OCI-M2 (cell line): ENCODE measurements around the gene NANOGP8.
"Not testable (repeated sequence)": the region's sequence is repeated elsewhere in the genome, so short reads cannot be mapped to it uniquely, and the experiment has no call there.

Experiments used
- DNase-seq: peaks from one replicate; lab custom pipeline; 2025; ENCODE audit not compliant: unreplicated experiment; lab: John Stamatoyannopoulos, UW

Gene NANOGP8

GRCh38 chr15:35095941-35096340, 10.8 kb upstream of the NANOGP8 start:
- DNase-seq, result no peak

DNA sequence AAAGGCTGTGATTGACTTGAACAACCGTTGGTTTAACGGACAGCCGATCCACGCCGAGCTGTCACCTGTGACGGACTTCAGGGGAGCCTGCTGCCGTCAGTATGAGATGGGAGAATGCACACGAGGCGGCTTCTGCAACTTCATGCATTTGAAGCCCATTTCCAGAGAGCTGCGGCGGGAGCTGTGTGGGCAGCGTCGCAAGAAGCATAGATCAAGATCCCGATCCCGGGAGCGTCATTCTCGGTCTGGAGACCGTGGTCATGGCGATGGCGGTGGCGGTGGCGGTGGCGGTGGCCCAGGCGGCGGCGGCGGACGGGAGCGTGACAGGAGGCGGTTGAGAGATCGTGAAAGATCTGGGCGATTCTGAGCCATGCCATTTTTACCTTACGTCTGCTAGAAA, 7.8 kb upstream of the NANOGP8 start:
- no peak for DNase-seq

GRCh38 chr15:35092311-35092710, 7.2 kb upstream of the NANOGP8 start:
- DNase-seq, result no peak

DNA sequence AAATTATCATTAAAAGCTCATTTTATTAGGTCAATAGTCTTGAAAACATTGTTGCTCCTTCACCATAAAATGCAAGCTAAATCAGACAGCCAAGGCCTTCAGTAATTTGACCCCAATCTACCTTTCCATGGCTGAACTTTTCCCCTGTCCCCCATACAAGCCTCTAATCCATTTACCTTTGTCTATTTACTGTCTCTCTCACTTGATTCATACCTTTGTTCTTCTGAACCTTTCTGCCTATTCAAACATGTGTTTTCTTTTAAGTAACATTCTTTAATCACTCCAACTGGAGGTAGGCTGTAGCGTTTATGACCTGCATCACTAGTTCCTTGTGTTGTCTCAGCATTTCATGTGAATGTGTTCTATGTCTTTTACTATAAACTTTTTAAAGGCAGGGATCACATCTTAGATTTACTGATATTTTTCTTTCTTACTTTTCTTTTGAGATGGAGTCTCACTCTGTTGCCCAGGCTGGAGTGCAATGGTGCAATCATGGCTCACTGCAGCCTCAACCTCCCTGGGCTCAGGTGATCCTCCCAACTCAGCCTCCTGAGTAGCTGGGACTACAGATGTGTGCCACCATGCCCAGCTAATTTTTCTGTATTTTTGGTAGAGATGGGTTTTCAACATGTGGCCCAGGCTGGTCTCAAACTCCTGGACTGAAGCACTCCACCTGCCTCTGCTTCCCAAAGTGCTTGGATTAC, 5.2 kb upstream of the NANOGP8 start:
- DNase-seq, result no peak

GRCh38 chr15:35089551-35089950, 4.5 kb upstream of the NANOGP8 start:
- DNase-seq, result no peak

DNA sequence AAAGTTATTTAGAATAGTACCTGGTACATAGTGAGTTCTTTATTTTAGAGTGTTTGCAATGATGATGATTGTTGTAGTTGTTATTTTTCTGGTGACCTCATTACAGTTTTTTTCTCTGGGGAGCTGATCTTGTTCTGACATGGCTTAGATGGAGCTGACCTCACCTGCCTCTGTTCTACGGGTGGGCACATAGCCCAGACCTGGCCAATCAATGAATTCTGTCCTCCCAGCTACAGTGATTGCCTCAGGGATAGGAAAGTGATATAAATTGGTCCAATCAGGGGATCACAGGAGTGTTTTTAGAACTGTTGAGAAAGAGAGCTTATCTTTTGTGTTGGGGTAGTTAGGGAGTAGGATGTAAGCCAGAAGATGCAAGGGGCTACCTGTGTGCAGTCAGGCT, 3.2 kb upstream of the NANOGP8 start:
- no peak for DNase-seq

- no peak for DNase-seq
These were observed 2.7 kb upstream of the NANOGP8 start for GRCh38 chr15:35087759-35088158.

DNA sequence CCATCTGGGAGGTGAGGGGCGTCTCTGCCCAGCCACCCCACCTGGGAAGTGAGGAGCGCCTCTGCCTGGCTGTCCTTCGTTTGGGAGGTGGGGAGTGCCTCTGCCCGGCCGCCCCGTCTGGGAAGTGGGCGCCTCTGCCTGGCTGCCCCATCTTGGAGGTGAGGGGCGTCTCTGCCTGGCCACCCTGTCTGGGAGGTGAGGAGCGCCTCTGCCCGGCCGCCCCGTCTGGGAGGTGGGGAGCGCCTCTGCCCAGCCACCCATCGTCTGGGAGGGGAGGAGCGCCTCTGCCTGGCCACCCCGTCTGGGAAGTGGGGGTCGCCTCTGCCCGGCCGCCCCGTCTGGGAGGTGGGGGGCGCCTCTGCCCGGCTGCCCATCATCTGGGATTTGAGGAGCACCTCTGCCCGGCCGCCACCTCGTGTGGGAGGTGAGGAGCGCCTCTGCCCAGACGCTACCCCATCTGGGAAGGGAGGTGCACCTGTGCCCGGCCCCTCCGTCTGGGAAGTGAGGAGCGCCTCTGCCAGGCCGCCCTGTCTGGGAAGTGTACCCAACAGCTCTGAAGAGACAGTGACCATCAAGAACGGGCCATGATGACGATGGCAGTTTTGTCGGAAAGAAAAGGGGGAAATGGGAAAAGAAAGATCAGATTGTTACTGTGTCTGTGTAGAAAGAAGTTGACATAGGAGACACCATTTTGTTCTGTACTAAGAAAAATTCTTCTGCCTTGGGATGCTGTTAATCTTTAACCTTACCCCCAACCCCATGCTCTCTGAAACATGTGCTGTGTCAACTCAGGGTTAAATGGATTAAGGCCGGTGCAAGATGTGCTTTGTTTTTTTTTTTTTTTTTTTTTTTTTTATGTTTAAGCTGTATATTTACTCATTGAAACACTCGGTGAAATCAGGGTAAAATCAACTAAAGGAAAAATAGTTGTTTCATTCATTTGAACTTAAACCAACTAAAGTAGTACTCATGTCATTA, 2.4 kb downstream of the NANOGP8 start:
- DNase-seq, result not testable (repeated sequence)

GRCh38 chr15:35081626-35082365, 3.3 kb downstream of the NANOGP8 start:
- not testable (repeated sequence) for DNase-seq

DNA sequence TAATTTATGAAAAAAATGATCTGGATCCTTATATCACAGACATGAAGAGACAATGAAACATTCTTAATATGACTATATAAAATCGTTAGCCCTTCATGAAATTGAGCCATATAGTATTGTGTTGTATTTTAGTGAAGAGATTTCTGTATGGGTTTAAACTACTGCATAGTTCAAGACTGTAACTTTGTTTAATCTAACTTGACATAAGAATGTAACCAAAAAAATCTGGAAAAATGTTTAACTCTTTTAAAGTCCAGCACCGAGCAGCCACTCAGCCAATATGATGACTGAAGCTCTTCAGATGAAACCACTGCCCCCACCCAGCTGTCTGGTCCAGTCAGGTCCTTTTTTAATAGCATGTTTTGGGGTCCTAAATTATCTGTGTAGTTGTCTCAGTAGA, 4.9 kb downstream of the NANOGP8 start:
- DNase-seq, result no peak

DNA sequence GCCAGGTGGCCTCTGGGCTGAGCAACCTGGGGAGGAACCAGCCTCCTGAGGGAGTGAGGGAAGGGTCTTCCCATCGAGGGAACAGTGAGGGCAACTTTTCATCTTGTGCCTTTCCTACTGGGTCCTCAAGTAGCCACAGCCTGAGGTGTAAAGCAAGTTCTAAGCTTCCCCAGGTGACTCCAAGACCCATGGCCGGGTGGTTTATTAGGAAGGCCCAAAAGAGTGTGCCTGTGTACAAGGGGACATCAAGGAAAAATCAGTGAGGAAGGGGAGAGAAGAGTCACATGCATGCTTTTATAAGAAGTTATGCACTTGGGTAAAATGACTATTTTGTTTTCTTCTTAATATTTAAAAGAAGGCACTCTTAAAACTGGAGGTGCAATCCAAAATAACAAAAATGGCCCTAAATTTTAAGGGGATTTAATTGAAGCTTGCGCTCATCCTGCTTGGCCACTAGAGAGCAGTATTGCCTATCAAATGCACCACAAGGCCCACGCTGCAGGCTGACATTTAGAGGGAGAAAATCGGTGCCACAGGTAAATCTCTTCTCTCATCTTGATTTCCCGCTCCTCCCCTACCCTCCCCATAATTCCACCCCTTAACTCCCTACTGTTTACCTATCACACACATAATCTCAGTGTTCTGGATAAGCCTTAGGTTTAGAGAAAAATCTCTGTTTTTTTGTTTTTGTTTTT, 6.7 kb downstream of the NANOGP8 start:
- DNase-seq, result no peak

GRCh38 chr15:35071106-35071505, 14.0 kb downstream of the NANOGP8 start:
- no peak for DNase-seq

DNA sequence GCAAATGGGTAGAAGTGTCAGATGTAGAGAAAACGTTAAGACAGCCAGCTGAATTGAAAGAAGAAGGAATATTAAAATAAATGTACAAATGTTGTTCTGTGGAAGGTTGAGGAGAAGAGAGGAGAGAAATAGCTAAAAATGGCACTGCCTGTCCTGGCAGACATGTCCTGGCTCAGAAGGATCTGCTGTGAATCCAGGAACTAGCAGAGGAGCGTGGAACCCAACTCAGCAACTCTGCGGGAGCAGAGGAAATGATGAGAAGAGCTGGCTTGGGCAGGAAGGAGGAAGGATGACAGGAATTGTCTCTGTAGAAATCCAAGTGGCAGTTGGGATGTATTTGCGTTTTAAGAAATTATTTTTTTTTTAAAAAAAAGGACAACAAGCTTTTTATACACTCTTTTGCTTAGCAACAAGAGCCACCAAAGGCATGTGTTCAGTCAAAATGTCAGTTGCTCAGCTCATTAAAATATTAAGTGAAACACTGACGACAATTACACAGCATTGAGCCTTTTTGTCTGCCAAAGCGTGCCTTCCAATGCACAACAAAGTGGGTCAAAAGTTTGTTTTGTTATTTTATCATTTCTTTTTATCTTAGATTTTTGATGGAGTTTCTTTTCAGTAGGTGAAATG, 16.1 kb downstream of the NANOGP8 start:
- no peak for DNase-seq

- DNase-seq, result no peak
These were observed 17.4 kb downstream of the NANOGP8 start for GRCh38 chr15:35067496-35068347.

DNA sequence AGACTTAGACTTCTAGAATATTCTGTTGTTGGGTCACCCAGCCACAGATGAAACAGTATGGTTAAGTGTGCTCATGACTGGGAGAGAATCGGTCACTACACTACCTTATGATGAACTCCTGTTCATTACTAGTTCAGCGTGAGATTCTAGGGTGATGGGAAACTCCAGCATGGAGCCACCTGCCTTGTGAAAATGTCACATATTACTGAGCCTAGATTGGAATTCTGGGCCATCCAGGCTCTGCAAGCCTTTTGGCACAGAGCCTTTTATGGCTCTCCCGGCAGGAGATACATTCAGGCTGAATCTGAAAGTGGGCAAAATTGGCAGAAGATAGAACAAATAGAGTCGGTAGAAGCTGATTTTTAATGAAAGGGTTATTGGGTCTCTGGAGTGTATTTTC, 19.0 kb downstream of the NANOGP8 start:
- no peak for DNase-seq

DNA sequence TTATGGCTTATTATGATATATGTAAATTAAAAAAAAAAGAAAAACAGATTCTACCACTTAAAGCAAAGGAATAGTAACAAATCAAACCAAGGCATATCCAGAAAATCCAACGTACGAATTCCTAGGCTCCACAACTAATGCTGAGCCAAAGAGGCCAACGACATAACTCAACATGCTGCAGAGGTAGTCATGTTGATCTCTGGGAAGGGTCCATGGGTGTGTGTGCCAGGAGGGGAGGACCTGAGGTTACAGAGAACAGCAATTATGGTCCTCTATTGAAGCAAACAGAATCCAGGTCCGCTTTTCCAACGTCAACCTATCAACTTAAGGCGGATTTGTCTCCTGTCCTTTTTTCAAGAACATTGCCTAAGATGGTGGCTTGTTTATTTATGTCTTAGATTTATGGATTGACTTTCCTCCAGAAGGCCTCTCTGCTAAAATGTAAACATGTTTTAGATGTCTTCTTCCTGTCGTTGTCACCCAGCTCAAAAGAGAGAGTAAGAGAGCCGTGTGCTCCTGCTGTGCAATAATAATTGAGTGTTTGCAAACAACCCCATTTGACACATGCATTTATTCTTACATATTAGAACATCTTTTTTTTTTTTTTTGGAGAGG, 20.4 kb downstream of the NANOGP8 start:
- DNase-seq, result no peak

DNA sequence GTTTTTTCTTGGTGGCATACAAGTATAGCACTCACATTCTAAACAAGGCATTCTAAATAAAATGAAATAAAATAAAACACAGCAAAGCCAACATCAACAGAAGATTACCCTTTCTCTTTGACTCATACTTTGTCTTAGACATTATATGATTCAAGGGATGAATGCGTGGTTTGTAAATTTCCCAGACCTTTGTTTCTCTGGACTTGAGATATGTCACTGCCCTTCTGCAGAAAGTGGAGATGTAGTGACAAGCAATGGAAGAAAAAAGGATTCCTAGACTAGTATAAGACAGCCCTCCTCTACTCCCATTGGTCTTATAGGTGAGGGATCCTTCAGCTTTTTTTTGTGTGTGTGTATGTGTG, 22.4 kb downstream of the NANOGP8 start:
- no peak for DNase-seq

DNA sequence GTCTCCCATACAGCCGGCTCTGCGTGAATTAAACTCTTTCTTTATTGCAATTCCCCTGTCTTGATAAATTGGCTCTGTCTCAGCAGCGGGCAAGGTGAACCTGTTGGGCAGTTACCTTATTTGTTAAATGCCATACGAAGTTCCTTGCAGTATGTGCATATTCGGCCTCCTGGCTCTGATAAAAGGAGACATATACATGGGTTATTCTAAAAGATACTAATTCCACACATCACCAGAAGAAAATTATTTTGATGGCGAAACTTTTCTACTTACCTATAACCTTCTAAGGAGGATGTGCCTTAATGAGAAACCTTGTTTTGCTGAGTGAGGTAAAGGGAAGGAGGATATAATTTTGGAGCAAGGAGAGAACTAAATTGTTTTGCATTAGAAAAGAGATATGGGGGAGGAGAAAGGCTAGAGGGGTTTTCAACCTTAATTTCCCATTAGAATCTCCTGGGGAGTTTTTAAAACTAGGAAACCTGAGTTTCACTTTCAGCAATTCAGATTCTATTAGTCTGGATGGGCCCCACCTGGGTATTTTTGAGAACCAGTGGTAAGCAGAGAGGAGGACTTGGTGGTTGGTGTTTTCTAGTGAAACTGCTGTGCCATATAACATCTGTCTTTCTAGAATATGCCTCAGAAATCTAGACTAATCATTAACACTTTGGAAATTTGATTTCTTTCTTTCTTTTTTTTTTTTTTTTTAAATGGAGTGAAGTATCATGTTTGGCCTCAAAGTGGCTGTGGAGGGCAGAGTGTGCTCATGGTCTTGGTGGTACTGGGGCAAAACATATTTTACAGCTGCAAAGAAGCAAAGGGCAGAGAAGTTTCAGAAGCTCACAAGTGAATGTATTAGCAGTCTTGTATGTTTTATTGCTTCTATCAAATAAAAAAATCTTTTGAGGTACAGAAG, 23.0 kb downstream of the NANOGP8 start:
- no peak for DNase-seq
